ENCODE measurements around the gene MT1M. TPM values are rescaled to one million over a fixed set of nuclear protein-coding genes. Genes with fewer than 3 reads are reported as not detected.
A peak's percentile ranks its signal among the peaks of the same experiment; 100 is the strongest.
"Not testable (repeated sequence)": the region's sequence is repeated elsewhere in the genome, so short reads cannot be mapped to it uniquely, and the experiment has no call there.

Gene MT1M
- total RNA-seq, 2 donors from 2014 or later: 23.2 to 53.6 TPM

- TF ChIP-seq CTCF (IDR thresholded peaks at IDR 0.05): no peak
- ATAC-seq (ENCODE audit: insufficient number of reproducible peaks, low FRiP score, low read depth) (no peak), DNase-seq (ENCODE audit: low spot score) (no peak)
- Histone ChIP-seq H3K4me1 (ENCODE audit: control insufficient read depth in 1 of 2, low read depth in 2 of 2) (peaks cover 10 to 18% of the 10 kb centered on the region in 2 donors), H3K27ac (no peak overlapping the region), H3K4me3 (peak overlapping the region; percentile 21), H3K9me3 (no peaks in the 10 kb centered on the region), H3K27me3 (replicated peaks; ENCODE audit: insufficient read depth) (no peaks in the 10 kb centered on the region), H3K36me3 (no peaks in the 10 kb centered on the region)
Observed at GRCh38 chr16:56662357-56663354, 30.2 kb downstream of the MT1M start.

DNA sequence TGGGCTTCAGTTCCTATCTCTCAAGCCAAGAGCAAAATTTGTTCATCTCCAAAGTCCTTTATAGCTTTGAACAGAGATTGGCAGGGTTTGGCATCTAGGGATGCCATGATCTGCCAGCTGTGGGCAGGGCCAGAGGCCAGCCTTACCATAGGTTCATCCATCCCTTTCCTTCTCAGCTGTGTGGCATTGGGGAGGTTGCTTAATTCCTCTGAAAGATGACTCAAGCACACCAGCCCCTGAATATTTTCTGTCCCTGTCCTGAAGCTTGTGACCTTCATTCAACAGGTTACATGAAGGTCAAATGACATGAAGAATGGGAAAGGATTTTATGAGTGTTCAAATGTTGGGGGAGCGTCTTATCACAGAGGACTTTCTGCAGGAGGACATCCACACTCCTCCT lies 32.0 kb downstream of the MT1M start:
- Histone ChIP-seq H3K36me3 (no peaks in the 10 kb centered on the region), H3K4me1 (ENCODE audit: control insufficient read depth in 1 of 2, low read depth in 2 of 2) (peaks cover 6 to 18% of the 10 kb centered on the region in 2 donors), H3K27me3 (replicated peaks; ENCODE audit: insufficient read depth) (peaks cover 8% of the 10 kb centered on the region), H3K4me3 (no peak overlapping the region), H3K9me3 (no peaks in the 10 kb centered on the region), H3K27ac (no peak overlapping the region)
- ATAC-seq (ENCODE audit: insufficient number of reproducible peaks, low FRiP score, low read depth) (no peak), DNase-seq (ENCODE audit: low spot score) (no peak)
- no peak for TF ChIP-seq CTCF (IDR thresholded peaks at IDR 0.05)

DNA sequence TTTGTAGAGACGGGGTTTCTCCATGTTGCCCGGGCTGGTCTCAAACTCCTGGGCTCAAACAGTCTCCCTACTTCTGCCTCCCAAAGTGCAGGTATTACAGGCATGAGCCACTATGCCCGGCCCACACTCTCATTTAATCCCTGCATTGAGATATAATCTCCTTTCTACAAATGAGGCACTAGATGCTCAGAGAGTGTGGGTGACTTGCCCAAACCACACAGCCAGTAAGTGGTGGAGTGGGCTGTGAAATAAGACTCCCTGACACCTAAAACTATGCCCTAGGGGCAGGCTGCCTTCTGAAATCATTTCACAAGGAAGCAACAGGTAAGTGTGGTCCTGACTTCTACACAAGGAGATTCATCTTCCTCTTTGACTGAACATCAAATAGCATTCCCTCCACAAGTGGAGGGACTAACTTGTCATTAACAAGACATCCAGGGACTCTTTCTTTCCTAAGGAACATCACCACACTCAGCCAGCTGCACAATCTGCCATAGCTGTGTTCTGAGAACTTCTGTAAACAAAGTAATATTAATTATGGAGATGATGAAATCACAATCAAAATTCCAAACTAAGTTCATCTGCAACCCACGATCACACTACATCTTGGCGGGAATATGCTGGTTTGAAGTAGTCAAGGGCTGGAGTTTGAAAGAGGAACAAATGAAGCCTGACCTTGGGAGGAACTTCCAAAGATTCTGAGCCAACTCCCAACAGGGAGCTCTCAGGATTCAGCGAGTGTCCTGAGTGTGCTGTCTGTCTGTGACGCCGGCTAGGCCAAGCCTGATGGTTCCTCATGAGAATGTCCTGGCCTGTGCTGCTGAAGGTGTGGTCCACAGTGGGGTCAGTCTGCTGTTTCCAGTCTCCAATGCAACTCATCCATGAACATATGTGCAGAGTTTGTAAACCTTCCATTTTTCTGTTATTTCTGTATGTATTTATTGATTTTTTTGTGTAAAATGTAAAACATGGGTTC lies 33.1 kb downstream of the MT1M start:
- ATAC-seq (ENCODE audit: insufficient number of reproducible peaks, low FRiP score, low read depth); H3K9me3 ChIP-seq; H3K4me3 ChIP-seq; DNase-seq (ENCODE audit: low spot score); H3K36me3 ChIP-seq; H3K27ac ChIP-seq: not testable (repeated sequence)
- peaks cover 13% of the 10 kb centered on the region for H3K27me3 ChIP-seq (replicated peaks; ENCODE audit: insufficient read depth)
- peaks cover 6 to 22% of the 10 kb centered on the region in 2 donors for H3K4me1 ChIP-seq (ENCODE audit: control insufficient read depth in 1 of 2, low read depth in 2 of 2)

DNA sequence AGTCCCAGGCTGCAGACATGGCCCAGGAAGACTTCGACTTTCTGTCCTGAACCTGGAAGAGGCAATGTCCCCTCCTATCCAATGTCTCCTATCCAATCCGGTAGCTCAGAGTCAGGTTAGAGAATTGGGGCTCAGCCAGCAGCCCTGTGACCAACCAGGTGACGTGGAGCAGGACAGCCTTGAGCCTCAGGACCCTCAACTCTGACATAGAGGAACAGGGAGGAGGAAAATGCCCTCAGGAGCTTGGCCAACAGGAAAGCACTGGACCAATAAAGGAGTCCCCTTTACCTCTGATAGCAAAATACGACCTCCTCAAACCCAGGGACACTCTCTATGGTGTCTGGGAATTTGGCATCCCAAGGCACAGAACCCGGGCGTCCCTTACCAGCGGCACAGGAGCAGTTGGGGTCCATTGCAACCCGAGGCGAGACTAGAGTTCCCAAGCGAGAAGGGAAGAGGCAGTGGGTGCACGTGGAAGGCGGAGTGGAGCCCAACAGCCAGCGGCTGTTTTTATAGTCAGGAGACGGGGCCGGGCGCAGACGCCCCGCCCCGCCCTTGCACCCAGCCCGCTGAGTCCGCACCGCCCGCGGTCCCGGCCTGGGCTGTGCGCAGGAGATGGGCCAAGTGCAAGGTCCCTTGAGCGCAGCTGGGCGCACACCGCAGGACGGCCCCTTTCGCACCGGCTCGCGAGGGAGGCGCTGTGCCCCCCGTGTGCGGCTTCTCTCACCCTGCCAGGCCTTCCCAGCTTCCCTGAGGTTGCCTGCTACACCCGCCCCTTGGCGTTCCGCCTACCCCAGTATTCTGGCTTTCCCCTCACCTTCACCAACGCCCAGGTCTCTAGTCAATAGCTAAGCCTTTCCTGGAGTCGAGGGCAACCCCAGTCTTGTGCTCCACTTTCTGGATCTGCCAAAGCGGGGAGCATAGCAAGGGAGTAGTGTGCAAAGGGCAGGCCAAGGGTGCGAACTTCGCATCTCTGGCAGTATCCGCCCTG lies 35.4 kb downstream of the MT1M start, which contains the start of gene MT1G:
Gene MT1G (minus strand): TSS at position 485 of the 991 bp plus-strand sequence. CDS start 72 bp downstream, at position 413.
- Histone ChIP-seq H3K27ac (no peak within 1 kb of the TSS), H3K9me3 (no peaks in the 10 kb centered on the region), H3K27me3 (replicated peaks; ENCODE audit: insufficient read depth) (peaks cover 13% of the 10 kb centered on the region), H3K36me3 (no peaks in the 10 kb centered on the region), H3K4me1 (ENCODE audit: control insufficient read depth in 1 of 2, low read depth in 2 of 2) (peaks cover 6 to 22% of the 10 kb centered on the region in 2 donors), H3K4me3 (peak within 1 kb of the TSS; percentile 48)
- no peak for TF ChIP-seq CTCF (IDR thresholded peaks at IDR 0.05)
- DNase-seq (ENCODE audit: low spot score) (no peak), ATAC-seq (ENCODE audit: insufficient number of reproducible peaks, low FRiP score, low read depth) (no peak)
